ENCODE results near the gene PPP6R1.

Gene PPP6R1

DNA sequence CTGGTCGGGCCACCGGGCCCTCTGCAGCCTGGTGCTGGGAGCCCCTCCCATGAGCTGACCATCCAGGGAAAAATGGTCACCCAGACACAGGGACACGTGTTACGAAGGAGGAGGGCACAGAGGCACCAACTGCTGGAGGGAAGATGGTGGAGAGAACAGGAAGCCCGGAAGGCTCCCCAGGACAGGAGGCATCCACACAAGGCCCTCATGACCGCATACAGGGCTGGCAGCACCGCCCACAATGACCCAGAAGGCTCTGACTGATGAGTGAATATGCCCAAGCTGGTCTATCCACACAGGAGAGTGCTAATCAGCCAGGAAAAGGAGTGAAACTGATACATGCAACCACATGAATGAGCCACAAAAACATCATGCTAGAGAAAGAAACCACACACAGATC, 16.3 kb downstream of the PPP6R1 start:
- Histone ChIP-seq H3K79me2 (ENCODE audit: insufficient read depth, low read depth) (peaks cover 3% of the 10 kb centered on the region; the same call in 1 of the 2 replicates), H3K36me3 (ENCODE audit: insufficient read depth) (peaks cover 5% of the 10 kb centered on the region; the same call in 1 of the 2 replicates), H3K4me2 (no peak overlapping the region), H3K4me1 (ENCODE audit: low read depth, poor library complexity, severe bottlenecking) (peaks cover 4% of the 10 kb centered on the region), H4K20me1 (ENCODE audit: insufficient read depth) (no peaks in the 10 kb centered on the region), H3K9ac (no peak overlapping the region), H3K4me3 (IDR thresholded peaks at IDR 0.05; ENCODE audit: insufficient read depth, low read depth, low read length) (no peak overlapping the region), H2AFZ (ENCODE audit: low read depth) (no peak overlapping the region), H3K27ac (no peak overlapping the region), H3K27me3 (ENCODE audit: insufficient read depth, low read depth) (no peaks in the 10 kb centered on the region)
- TF ChIP-seq, protein P1, sequence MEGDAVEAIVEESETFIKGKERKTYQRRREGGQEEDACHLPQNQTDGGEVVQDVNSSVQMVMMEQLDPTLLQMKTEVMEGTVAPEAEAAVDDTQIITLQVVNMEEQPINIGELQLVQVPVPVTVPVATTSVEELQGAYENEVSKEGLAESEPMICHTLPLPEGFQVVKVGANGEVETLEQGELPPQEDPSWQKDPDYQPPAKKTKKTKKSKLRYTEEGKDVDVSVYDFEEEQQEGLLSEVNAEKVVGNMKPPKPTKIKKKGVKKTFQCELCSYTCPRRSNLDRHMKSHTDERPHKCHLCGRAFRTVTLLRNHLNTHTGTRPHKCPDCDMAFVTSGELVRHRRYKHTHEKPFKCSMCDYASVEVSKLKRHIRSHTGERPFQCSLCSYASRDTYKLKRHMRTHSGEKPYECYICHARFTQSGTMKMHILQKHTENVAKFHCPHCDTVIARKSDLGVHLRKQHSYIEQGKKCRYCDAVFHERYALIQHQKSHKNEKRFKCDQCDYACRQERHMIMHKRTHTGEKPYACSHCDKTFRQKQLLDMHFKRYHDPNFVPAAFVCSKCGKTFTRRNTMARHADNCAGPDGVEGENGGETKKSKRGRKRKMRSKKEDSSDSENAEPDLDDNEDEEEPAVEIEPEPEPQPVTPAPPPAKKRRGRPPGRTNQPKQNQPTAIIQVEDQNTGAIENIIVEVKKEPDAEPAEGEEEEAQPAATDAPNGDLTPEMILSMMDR (conservative IDR thresholded peaks at IDR 0.05; ENCODE audit: low read depth, low read length): no peak

DNA sequence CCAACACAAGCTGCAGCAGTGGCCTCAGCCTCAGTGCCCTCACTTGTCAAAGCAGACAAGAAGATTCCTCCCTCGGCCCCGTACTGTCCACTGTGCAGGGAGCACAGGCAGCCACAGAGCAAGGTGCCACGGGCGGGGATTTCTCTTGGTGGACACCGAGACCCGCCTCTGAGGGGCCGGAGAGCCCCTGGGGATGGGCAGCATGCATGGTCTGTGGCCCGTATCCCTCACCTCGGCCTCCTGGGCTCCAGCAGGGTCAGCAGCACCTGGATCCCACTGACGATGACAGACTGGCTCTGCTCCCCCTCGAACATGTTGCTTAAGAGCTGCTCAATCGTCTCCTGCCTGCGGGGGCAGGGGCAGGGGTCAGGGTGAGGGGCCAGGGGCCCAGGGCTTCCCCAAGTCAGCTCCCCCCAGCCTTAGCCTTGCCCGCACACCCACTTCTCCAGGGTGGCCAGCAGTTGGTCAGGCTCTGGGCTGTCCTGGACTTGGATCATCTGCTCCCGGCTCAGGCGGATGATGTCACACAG, 16.8 kb downstream of the PPP6R1 start:
- H3K4me3 ChIP-seq (IDR thresholded peaks at IDR 0.05; ENCODE audit: insufficient read depth, low read depth, low read length): no peak overlapping the region
- H3K36me3 ChIP-seq (ENCODE audit: insufficient read depth): peaks cover 5% of the 10 kb centered on the region; the same call in 1 of the 2 replicates
- no peaks in the 10 kb centered on the region for H3K79me2 ChIP-seq (ENCODE audit: insufficient read depth, low read depth)
- H2AFZ ChIP-seq (ENCODE audit: low read depth): no peak overlapping the region
- H3K27ac ChIP-seq: no peak overlapping the region
- TF ChIP-seq, protein P1 (conservative IDR thresholded peaks at IDR 0.05; ENCODE audit: low read depth, low read length): no peak
- H3K4me2 ChIP-seq: no peak overlapping the region
- no peaks in the 10 kb centered on the region for H3K27me3 ChIP-seq (ENCODE audit: insufficient read depth, low read depth)
- H3K9ac ChIP-seq: no peak overlapping the region
- H3K4me1 ChIP-seq (ENCODE audit: low read depth, poor library complexity, severe bottlenecking): peaks cover 4% of the 10 kb centered on the region
- no peaks in the 10 kb centered on the region for H4K20me1 ChIP-seq (ENCODE audit: insufficient read depth)

DNA sequence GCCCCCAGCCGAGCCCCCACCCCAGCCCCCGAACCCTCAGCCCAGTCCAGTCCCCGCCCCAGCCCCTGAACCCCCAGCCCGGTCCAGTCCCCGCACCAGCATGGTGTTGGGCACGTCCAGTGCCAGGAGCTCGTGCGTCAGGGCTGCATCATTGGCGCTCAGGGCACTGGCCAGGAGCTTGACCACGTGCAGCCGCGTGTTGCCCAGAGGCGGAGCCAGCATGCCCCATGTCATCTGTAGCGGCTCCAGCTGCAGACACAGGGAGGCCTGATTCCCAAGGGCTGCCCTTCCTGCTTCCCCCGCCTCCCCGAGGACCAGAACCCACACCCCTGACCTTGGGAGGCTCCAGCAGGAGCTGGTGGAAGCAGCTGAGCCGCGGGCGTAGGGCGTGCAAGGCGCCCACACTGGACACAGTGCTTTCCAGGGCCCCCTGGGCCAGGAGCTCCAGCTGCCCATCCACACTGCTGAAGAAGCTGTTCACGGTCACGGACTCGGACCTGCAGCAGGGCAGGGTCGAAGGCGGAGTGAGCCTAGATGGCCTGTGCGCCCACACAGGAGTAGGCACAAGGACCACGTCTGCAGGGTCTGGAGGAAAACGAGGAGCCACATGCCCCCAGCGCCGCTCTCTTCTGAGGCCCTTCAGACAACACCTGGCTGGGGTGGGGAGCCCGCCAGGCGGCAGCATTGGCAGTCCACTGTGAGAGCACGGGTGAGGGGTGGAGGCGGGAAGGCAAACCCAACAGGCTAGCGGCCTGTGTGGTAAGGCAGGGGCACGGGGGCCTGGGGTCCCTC, 17.5 kb downstream of the PPP6R1 start:
- H3K79me2 ChIP-seq (ENCODE audit: insufficient read depth, low read depth): no peaks in the 10 kb centered on the region
- H3K9ac ChIP-seq: no peak overlapping the region
- no peak overlapping the region for H3K27ac ChIP-seq
- H3K4me3 ChIP-seq (IDR thresholded peaks at IDR 0.05; ENCODE audit: insufficient read depth, low read depth, low read length): no peak overlapping the region
- no peaks in the 10 kb centered on the region for H3K27me3 ChIP-seq (ENCODE audit: insufficient read depth, low read depth)
- no peak overlapping the region for H2AFZ ChIP-seq (ENCODE audit: low read depth)
- H4K20me1 ChIP-seq (ENCODE audit: insufficient read depth): no peaks in the 10 kb centered on the region
- peaks cover 6% of the 10 kb centered on the region; the same call in 1 of the 2 replicates for H3K36me3 ChIP-seq (ENCODE audit: insufficient read depth)
- H3K4me1 ChIP-seq (ENCODE audit: low read depth, poor library complexity, severe bottlenecking): peaks cover 4% of the 10 kb centered on the region
- TF ChIP-seq, protein P1 (conservative IDR thresholded peaks at IDR 0.05; ENCODE audit: low read depth, low read length): no peak
- H3K4me2 ChIP-seq: no peak overlapping the region

DNA sequence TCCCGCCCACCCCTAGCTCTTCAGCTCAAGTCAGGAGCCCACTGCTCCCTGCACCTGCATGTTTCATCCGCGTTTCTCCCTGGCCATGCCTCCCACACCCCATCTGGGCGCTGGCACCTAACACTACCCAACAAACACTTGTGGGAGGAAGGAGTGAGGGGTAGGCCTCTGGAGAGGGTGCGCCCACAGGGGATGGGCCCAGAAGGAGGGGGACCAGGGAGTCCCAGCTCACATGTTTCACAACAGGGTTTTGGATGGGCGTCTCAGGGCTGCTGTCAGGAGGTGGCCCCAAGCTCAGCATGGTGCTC, 18.1 kb downstream of the PPP6R1 start:
- Histone ChIP-seq H3K4me3 (IDR thresholded peaks at IDR 0.05; ENCODE audit: insufficient read depth, low read depth, low read length) (no peak overlapping the region), H3K27ac (no peak overlapping the region), H3K79me2 (ENCODE audit: insufficient read depth, low read depth) (no peaks in the 10 kb centered on the region), H3K4me1 (ENCODE audit: low read depth, poor library complexity, severe bottlenecking) (peaks cover 4% of the 10 kb centered on the region), H2AFZ (ENCODE audit: low read depth) (no peak overlapping the region), H3K36me3 (ENCODE audit: insufficient read depth) (peaks cover 10% of the 10 kb centered on the region; the same call in 1 of the 2 replicates), H3K9ac (no peak overlapping the region), H3K4me2 (no peak overlapping the region), H4K20me1 (ENCODE audit: insufficient read depth) (no peaks in the 10 kb centered on the region), H3K27me3 (ENCODE audit: insufficient read depth, low read depth) (no peaks in the 10 kb centered on the region)
- TF ChIP-seq, protein P1 (conservative IDR thresholded peaks at IDR 0.05; ENCODE audit: low read depth, low read length): no peak

Data from KMS-11 (cell line).